HG03520 (cell line): ENCODE data around the gene ZSCAN1.
A peak's percentile ranks its signal among the peaks of the same experiment; 100 is the strongest.
"Not testable (repeated sequence)": the region's sequence is repeated elsewhere in the genome, so short reads cannot be mapped to it uniquely, and the experiment has no call there.

Experiments used
- ATAC-seq: cut with Tn5 transposase; IDR thresholded peaks from one replicate; pipeline ENCODE4 v1.9.1; 2021; ENCODE audit warnings: mild to moderate bottlenecking, moderate library complexity; ENCODE audit not compliant: unreplicated experiment

Gene ZSCAN1, protein sequence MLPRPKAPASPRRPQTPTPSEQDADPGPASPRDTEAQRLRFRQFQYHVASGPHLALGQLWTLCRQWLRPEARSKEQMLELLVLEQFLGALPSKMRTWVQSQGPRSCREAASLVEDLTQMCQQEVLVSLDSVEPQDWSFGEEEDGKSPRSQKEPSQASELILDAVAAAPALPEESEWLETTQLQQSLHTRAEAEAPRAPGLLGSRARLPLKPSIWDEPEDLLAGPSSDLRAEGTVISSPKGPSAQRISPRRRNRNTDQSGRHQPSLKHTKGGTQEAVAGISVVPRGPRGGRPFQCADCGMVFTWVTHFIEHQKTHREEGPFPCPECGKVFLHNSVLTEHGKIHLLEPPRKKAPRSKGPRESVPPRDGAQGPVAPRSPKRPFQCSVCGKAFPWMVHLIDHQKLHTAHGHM

GRCh38 chr19:58033741-58034476, at the start of gene ZSCAN1:
TSS of gene ZSCAN1 (plus strand) at chr19:58034025. CDS start at chr19:58037837, 3,812 bp downstream.
- ATAC-seq = no peak

DNA sequence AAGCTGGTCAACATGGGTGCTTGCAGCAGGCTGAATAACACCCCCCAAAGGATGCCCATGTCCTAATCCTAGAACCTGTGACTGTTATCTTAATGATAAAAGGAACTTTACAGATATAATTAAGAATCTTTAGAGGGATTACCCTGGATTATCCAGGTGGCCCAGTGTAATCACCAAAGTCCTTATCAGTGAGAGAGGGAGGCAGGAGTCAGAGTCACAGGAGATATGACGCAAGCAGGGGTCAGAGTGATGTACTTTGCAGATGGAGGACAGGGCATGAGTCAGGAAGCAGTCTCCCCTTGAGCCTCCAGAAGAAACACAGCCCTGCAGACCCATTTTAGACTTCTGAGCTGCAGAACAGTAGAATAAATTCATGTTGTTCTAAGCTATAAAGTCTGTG, 41.0 kb upstream of the ZSCAN1 start:
- no peak for ATAC-seq

DNA sequence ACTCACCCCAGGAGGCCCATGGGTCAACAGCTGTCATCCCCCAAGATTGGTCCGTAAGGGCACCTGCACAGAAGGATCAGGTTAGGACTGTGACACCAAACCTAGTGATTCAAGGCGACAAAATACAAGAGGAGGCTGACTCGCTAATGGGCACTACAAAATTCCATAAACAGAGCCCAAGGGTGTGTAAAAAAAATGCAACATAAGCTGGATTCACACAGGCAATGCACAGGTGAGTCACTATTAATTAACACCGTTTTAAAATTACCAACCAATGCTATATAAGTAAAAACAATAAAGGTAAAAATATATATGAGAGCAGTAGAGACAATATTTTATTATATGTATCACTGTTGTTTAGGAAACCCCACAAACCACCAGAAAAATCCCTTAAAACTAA, 33.1 kb upstream of the ZSCAN1 start:
- ATAC-seq = no peak

GRCh38 chr19:58001895-58002369, 31.9 kb upstream of the ZSCAN1 start:
- ATAC-seq = peak; percentile 3

DNA sequence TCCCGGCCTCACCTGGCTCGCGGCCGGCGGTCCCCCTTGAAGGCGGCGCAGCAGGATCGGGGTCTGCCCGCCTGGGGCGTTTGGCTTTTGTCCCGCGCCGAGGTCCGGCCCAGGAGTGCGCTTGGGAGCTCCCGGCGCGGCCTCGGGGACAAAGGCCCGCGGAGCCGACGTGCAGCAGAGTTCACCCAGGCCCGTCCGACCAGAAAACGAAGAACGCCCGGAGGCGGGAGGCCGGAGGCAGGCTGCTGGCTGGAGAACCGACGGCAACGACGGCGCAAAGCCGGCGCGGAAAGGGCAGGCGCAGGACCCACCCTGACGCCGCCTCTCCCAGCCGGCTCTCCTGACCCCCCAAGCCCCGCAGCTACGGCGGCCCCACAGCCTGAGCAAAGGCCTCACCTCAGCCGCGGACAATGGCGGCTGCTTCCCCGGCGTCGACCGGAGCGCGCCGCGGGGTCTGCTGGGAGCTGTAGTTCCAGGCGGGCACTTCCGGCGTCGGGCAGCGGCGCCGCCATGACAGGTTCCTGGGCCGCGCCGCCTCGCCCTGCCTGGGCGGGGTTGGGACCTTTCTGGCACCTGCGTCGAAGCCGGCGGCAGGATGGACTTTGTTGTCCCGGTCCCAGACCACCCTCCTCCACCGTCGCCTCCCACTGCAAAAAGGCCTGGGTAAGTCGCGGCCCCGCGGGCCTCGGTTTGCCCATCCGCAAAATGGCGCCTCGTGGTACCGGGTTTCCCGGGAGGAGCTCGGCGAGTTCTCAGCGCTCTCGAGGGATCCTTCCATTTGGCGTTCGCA, 31.2 kb upstream of the ZSCAN1 start, which contains the start of gene ZNF606:
TSS of gene ZNF606 (minus strand) at position 437 of the 790 bp plus-strand sequence. CDS start 1,501 bp downstream, outside the sequence.
- peak; percentile 95 for ATAC-seq

- no peak for ATAC-seq
These were observed 30.5 kb upstream of the ZSCAN1 start for GRCh38 chr19:58003174-58003828.

GRCh38 chr19:58007285-58007684, 26.5 kb upstream of the ZSCAN1 start:
- ATAC-seq = no peak

GRCh38 chr19:58008877-58009276, 24.9 kb upstream of the ZSCAN1 start:
- not testable (repeated sequence) for ATAC-seq

DNA sequence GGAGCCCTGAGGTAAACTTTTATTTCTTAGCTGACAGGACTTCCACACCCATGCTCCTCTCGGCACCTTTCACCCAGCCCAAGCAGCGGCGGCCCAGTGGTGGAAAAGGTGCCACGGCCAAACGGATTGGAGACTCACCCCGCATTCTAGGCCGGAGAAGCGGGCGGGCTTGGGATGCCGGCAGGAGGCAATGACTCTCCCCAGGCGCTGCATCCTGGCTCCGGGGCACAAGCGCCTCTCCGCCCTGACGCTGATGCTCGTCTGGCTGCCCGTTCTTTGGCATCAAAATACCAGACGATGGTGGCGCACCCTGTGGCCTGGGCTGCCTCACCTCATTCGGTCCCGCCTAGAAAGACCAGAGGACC, 24.5 kb upstream of the ZSCAN1 start:
- ATAC-seq = no peak

GRCh38 chr19:58009666-58010301, 24.0 kb upstream of the ZSCAN1 start:
- no peak for ATAC-seq

- no peak for ATAC-seq
These were observed 23.3 kb upstream of the ZSCAN1 start for GRCh38 chr19:58010507-58010906.

- no peak for ATAC-seq
These were observed 19.7 kb upstream of the ZSCAN1 start for GRCh38 chr19:58014141-58014540.

GRCh38 chr19:58020129-58020528, 13.7 kb upstream of the ZSCAN1 start:
- no peak for ATAC-seq

GRCh38 chr19:58021541-58022282, 12.1 kb upstream of the ZSCAN1 start:
- ATAC-seq = no peak

DNA sequence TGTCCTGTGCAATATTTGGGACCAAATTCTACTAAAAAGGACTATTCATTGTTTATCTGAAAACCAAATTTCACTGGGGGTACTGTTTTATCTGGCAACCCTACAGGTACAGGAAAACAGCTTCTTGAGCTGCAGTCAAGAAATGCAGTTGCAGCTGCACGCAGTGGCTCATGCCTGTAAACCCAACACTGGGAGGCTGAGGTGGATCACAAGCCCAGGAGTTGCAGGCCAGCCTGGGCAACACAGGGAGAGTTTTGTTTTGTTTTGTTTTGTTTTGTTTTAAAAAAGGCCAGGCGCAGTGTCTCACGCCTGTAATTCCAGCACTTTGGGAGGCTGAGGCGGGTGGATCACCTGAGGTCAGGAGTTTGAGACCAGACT, 11.6 kb upstream of the ZSCAN1 start:
- no peak for ATAC-seq

DNA sequence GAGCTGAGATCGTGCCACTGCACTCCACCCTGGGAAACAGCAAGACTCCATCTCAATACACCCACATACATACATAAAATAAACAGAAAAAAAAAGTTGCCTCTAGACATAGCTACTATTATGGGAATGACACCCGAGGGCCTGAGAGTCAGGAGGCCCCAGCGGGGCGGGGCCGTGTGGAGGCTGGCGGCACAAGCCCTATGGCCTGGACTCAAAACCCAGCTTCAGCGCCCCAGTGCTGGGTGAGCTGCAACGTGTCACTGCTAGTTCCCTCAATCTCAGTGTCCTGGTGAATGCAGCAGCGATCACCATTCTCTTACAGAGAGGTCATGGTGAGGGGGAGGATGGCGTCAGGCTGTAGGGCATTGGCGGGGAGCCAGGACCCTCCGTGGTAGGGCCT, 9.2 kb upstream of the ZSCAN1 start:
- ATAC-seq = no peak

GRCh38 chr19:58034477-58034793, 610 bp downstream of the ZSCAN1 start:
- ATAC-seq = no peak

- no peak for ATAC-seq
These were observed 2.0 kb downstream of the ZSCAN1 start for GRCh38 chr19:58035863-58036262.

DNA sequence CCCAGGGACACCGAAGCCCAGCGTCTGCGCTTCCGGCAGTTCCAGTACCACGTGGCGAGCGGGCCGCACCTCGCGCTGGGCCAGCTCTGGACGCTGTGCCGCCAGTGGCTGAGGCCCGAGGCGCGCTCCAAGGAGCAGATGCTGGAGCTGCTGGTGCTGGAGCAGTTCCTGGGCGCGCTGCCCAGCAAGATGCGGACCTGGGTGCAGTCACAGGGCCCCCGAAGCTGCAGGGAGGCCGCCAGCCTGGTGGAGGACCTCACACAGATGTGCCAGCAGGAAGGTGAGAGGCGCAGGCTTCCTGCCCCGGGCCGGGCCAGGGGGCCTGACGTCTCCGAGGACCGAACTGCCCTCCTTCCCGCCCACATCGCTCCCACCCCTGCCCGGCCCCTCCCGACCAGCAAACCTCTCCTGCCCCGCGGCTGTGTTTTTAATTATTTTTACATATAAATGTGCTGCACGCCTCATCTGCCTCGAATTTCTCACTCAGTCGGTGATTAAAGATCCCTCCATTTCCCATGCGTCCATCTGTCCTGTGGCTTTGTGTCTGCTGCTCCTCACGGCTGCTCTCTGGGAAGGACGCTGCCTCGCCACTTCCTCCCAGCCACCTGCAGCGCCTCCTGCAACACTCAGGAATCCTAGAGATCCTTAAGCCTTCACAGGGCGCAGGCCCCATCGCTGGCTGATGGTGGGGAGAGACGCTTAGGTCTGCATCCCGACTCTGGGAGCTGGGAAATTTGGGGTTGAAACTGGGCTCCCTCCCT, 4.3 kb downstream of the ZSCAN1 start:
- no peak for ATAC-seq
